Endothelial cell of umbilical vein (primary cell): ENCODE data around the gene AIG1.

Experiments used
- EZH2 ChIP-seq: IDR thresholded peaks from 2 replicates; pipeline ENCODE4 v1.6.1; 2012; ENCODE audit warnings: borderline replicate concordance, low read depth, mild to moderate bottlenecking, moderate library complexity, low read length, inconsistent platforms; ENCODE audit not compliant: severe bottlenecking
- FOS ChIP-seq: IDR thresholded peaks from 2 replicates; pipeline ENCODE4 v1.6.1; 2011; ENCODE audit warnings: mild to moderate bottlenecking, low read length, moderate library complexity, borderline replicate concordance; ENCODE audit not compliant: insufficient read depth
- GATA2 ChIP-seq: IDR thresholded peaks from 2 replicates; pipeline ENCODE4 v1.7.0; 2011; ENCODE audit warnings: low read depth, mild to moderate bottlenecking, moderate library complexity, mixed read lengths, low read length; ENCODE audit not compliant: insufficient read length, insufficient read depth
- JUN ChIP-seq: IDR thresholded peaks from 2 replicates; pipeline ENCODE4 v1.6.1; 2011; ENCODE audit warnings: borderline replicate concordance, low read depth; ENCODE audit not compliant: insufficient read length, insufficient read depth
- MYC ChIP-seq: IDR thresholded peaks from one replicate; pipeline ENCODE4 v1.6.1; 2011; ENCODE audit warnings: mild to moderate bottlenecking, low read depth, low read length
- POLR2A ChIP-seq: IDR thresholded peaks from 2 replicates; pipeline ENCODE4 v1.6.1; 2012; ENCODE audit warnings: low read depth, mild to moderate bottlenecking, control low read depth, low read length
- POLR2AphosphoS5 ChIP-seq: IDR thresholded peaks from 2 replicates; pipeline ENCODE4 v1.6.1; 2012; ENCODE audit warnings: low read depth, mild to moderate bottlenecking, control low read depth, low read length, moderate library complexity; ENCODE audit not compliant: insufficient read depth
- TF ChIP-seq, protein P1 (sequence below), 2 donors: IDR thresholded peaks; 1 replicate in 1 of 2; 2 replicates in 1 of 2; pipeline ENCODE4 v1.5.1; 2011; ENCODE audit warnings: low read length in 2 of 2, mild to moderate bottlenecking in 2 of 2, moderate library complexity in 2 of 2, control low read depth in 1 of 2, inconsistent platforms in 1 of 2, low read depth in 1 of 2; ENCODE audit not compliant: insufficient read depth in 1 of 2; ENCODE audit errors: extremely low read depth in 1 of 2
- TF ChIP-seq, protein P2 (sequence below): IDR thresholded peaks from 2 replicates; pipeline ENCODE4 v1.6.1; 2011; ENCODE audit not compliant: insufficient read depth, insufficient read length

DNA sequence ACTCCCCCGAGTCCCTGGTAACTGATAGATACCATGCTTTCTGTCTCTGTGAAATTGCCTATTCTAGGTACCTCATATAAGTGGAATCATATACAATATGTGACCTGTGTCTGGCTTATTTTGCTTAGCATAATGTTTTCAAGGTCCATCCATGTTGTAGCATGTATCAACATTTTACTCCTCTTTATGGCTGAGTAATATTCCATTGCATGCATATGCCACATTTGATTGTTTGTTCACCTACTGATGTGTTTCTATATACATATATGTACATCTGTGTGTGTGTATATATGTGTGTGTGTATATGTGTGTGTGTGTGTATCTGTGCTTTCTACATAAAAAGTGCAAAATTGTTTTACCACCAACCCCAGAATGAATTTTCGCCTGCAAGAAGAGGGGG lies 270.7 kb downstream of the AIG1 start:
- no peak for TF ChIP-seq POLR2A
- TF ChIP-seq, protein P1, sequence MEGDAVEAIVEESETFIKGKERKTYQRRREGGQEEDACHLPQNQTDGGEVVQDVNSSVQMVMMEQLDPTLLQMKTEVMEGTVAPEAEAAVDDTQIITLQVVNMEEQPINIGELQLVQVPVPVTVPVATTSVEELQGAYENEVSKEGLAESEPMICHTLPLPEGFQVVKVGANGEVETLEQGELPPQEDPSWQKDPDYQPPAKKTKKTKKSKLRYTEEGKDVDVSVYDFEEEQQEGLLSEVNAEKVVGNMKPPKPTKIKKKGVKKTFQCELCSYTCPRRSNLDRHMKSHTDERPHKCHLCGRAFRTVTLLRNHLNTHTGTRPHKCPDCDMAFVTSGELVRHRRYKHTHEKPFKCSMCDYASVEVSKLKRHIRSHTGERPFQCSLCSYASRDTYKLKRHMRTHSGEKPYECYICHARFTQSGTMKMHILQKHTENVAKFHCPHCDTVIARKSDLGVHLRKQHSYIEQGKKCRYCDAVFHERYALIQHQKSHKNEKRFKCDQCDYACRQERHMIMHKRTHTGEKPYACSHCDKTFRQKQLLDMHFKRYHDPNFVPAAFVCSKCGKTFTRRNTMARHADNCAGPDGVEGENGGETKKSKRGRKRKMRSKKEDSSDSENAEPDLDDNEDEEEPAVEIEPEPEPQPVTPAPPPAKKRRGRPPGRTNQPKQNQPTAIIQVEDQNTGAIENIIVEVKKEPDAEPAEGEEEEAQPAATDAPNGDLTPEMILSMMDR (IDR thresholded peaks at IDR 0.05; ENCODE audit: extremely low read depth in 1 of 2, insufficient read depth in 1 of 2, low read depth in 1 of 2, low read length in 2 of 2), result no peak
- TF ChIP-seq MYC, result no peak
- no peak for TF ChIP-seq GATA2
- TF ChIP-seq EZH2, result no peak
- TF ChIP-seq POLR2AphosphoS5, result no peak
- TF ChIP-seq, protein P2, sequence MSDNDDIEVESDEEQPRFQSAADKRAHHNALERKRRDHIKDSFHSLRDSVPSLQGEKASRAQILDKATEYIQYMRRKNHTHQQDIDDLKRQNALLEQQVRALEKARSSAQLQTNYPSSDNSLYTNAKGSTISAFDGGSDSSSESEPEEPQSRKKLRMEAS, result no peak
- no peak for TF ChIP-seq FOS
- no peak for TF ChIP-seq JUN
